Uterus (tissue), 2 donors: ENCODE results near the gene COG6.

Experiments used
- CTCF ChIP-seq, 4 experiments: fragments of 200-600 bp in 2 of 4; fragments of 450-650 bp in 2 of 4; sonication (generic) in 2 of 4; IDR thresholded peaks; one replicate each; pipeline ENCODE4 v1.5.1; 2016 to 2019; ENCODE audit warnings: antibody characterized with exemption in 4 of 4, mild to moderate bottlenecking in 2 of 4, moderate library complexity in 1 of 4
- POLR2A ChIP-seq, 2 donors: fragments of 450-650 bp; IDR thresholded peaks; one replicate each; pipeline ENCODE4 v1.6.1; 2016; ENCODE audit warnings: antibody characterized with exemption in 2 of 2, mild to moderate bottlenecking in 1 of 2, moderate library complexity in 1 of 2

- TF ChIP-seq POLR2A (IDR thresholded peaks at IDR 0.05) (no peak), CTCF (IDR thresholded peaks at IDR 0.05) (no peak)
Measured at GRCh38 chr13:39786091-39786490, 130.6 kb downstream of the COG6 start.
